CD4-positive, alpha-beta T cell (primary cell): ENCODE measurements around the gene PUSL1. TPM values are rescaled to one million over a fixed set of nuclear protein-coding genes. Genes with fewer than 3 reads are reported as not detected.

Source experiments
- ATAC-seq: fragments of 200-7000 bp; cut with Tn5 transposase; one replicate; pipeline ENCODE4 v1.10.0; 2022; ENCODE audit warnings: mild to moderate bottlenecking; ENCODE audit not compliant: poor library complexity
- CTCF ChIA-PET: fragments of 350-600 bp; sonication (Branson Sonifier 250); formaldehyde crosslinking; loops from one replicate; lab custom pipeline; 2021; ENCODE audit warnings: antibody characterized with exemption, inconsistent platforms; lab: Charles Lee
- POLR2A ChIA-PET: fragments of 350-600 bp; sonication (Branson Sonifier 250); formaldehyde crosslinking; loops from one replicate; lab custom pipeline; 2021; ENCODE audit warnings: antibody characterized with exemption, inconsistent platforms; lab: Charles Lee
- DNase-seq, 14 experiments: peaks; one replicate each; pipeline ENCODE4 v3.0.0-alpha.2; 2013 to 2020; ENCODE audit warnings: mixed read lengths in 2 of 14
- H3K27ac ChIP-seq, 2 donors: one replicate each; pipeline versions ENCODE4 v1.5.1 to v1.7.0; 2013; ENCODE audit warnings: low read length in 2 of 2, low read depth in 1 of 2, mild to moderate bottlenecking in 1 of 2
- H3K27me3 ChIP-seq, 2 experiments: 1 replicate in 1 of 2; 2 replicates in 1 of 2; pipeline versions ENCODE4 v1.6.1 to v1.7.0; 2013; ENCODE audit warnings: low read length in 2 of 2, control low read depth in 1 of 2, mild to moderate bottlenecking in 1 of 2, moderate library complexity in 1 of 2; ENCODE audit not compliant: insufficient read depth in 2 of 2, control insufficient read depth in 1 of 2
- H3K36me3 ChIP-seq: one replicate; pipeline ENCODE4 v1.6.1; 2013; ENCODE audit warnings: low read length, control low read depth; ENCODE audit not compliant: insufficient read depth
- H3K4me1 ChIP-seq: one replicate; pipeline ENCODE4 v1.6.1; 2013; ENCODE audit warnings: low read length, control low read depth; ENCODE audit not compliant: insufficient read depth
- H3K4me3 ChIP-seq: one replicate; pipeline ENCODE4 v1.5.1; 2013; ENCODE audit warnings: mild to moderate bottlenecking, low read length, moderate library complexity
- H3K9me3 ChIP-seq, 2 experiments: 1 replicate in 1 of 2; 2 replicates in 1 of 2; pipeline versions ENCODE4 v1.6.1 to v1.7.0; 2013; ENCODE audit warnings: low read length in 2 of 2, mild to moderate bottlenecking in 2 of 2, control low read depth in 1 of 2, moderate library complexity in 1 of 2; ENCODE audit not compliant: control insufficient read depth in 1 of 2, insufficient read depth in 1 of 2
- H3K27ac Mint-ChIP-seq: one replicate; pipeline ENCODE4 v1.8.0; 2020; ENCODE audit warnings: mixed read lengths
- H3K27me3 Mint-ChIP-seq: one replicate; pipeline ENCODE4 v1.8.0; 2021; ENCODE audit warnings: mixed read lengths
- H3K36me3 Mint-ChIP-seq: one replicate; pipeline ENCODE4 v1.8.0; 2021; ENCODE audit warnings: low read depth, mixed read lengths
- H3K4me1 Mint-ChIP-seq: one replicate; pipeline ENCODE4 v1.8.0; 2021; ENCODE audit warnings: low read depth, mixed read lengths
- H3K4me3 Mint-ChIP-seq: one replicate; pipeline ENCODE4 v1.8.0; 2020; ENCODE audit warnings: mild to moderate bottlenecking, mixed read lengths
- H3K9me3 Mint-ChIP-seq: one replicate; pipeline ENCODE4 v1.8.0; 2020; ENCODE audit warnings: mixed read lengths
- CTCF ChIP-seq: fragments of 200-600 bp; IDR thresholded peaks from one replicate; pipeline ENCODE4 v1.8.0; 2022; ENCODE audit warnings: antibody characterized with exemption, mild to moderate bottlenecking
- intact Hi-C, 2 experiments: fragments of 100-400 bp; cut with DNase I in 1 of 2; cut with micrococcal nuclease in 1 of 2; formaldehyde crosslinking; loops; one replicate each; pipeline versions ENCODE4 v1.15.1 to v1.9.0; 2023 to 2025; cut with DNase I, micrococcal nuclease
- total RNA-seq, 174 experiments: library from RNA in 2 of 174; stranded (reverse) in 2 of 174; gene quantifications; one replicate each; pipeline ENCODE4 v1.2.3 and lab custom pipeline; 2021 to 2026

The PUSL1 gene
- total RNA-seq, 2 experiments from 2014 or later = 18.1 to 19.2 TPM

GRCh38 chr1:1354271-1355247, 46.2 kb downstream of the PUSL1 start:
- peaks cover 28% of the 10 kb centered on the region for H3K4me1 Mint-ChIP-seq
- no peaks in the 10 kb centered on the region for H3K9me3 Mint-ChIP-seq
- Histone ChIP-seq H3K4me1 (peaks cover 48% of the 10 kb centered on the region), H3K9me3 (peaks cover 0 to 31% of the 10 kb centered on the region in 2 experiments), H3K4me3 (no peak overlapping the region), H3K36me3 (no peaks in the 10 kb centered on the region), H3K27me3 (peaks cover 32 to 50% of the 10 kb centered on the region in 2 experiments), H3K27ac (no peak overlapping the region)
- H3K4me3 Mint-ChIP-seq = peak overlapping the region; percentile 7
- H3K27me3 Mint-ChIP-seq = peaks cover 41% of the 10 kb centered on the region
- POLR2A ChIA-PET = interaction anchor here (0.6 to 2.3 kb wide), 4 partner anchors 11 to 341 kb away, joined by 3 to 12 read pairs (median 3); no protein-coding TSS in a partner anchor
- peak in 3 of 14 experiments; percentile 39 to 65 (median 62) for DNase-seq
- no peak for ATAC-seq
- intact Hi-C loops = loop anchor here in 1 of 2 experiments (2.0 kb wide), 1 partner anchor 16 kb away; no protein-coding TSS in a partner anchor
- no peak overlapping the region for H3K27ac Mint-ChIP-seq
- H3K36me3 Mint-ChIP-seq = no peaks in the 10 kb centered on the region
- TF ChIP-seq CTCF = no peak
- CTCF ChIA-PET = interaction anchor here (2.0 kb wide), 1 partner anchor 17 kb away, joined by 9 read pairs; no protein-coding TSS in a partner anchor

- H3K4me3 Mint-ChIP-seq = no peak overlapping the region
- no peak overlapping the region for H3K27ac Mint-ChIP-seq
- Histone ChIP-seq H3K27ac (no peak overlapping the region), H3K9me3 (peaks cover 0 to 31% of the 10 kb centered on the region in 2 experiments), H3K4me3 (no peak overlapping the region), H3K4me1 (peaks cover 54% of the 10 kb centered on the region), H3K36me3 (no peaks in the 10 kb centered on the region), H3K27me3 (peaks cover 37 to 50% of the 10 kb centered on the region in 2 experiments)
- peaks cover 28% of the 10 kb centered on the region for H3K4me1 Mint-ChIP-seq
- no peaks in the 10 kb centered on the region for H3K9me3 Mint-ChIP-seq
- ChIA-PET POLR2A (interaction anchor here (0.8 to 2.3 kb wide), 3 partner anchors 16 to 50 kb away, joined by 3 to 12 read pairs (median 3); no protein-coding TSS in a partner anchor), CTCF (no interaction called here)
- H3K36me3 Mint-ChIP-seq = no peaks in the 10 kb centered on the region
- intact Hi-C loops = loop anchor here in 1 of 2 experiments (2.0 kb wide), 1 partner anchor 15 kb away; no protein-coding TSS in a partner anchor
- no peak for TF ChIP-seq CTCF
- H3K27me3 Mint-ChIP-seq = peaks cover 41% of the 10 kb centered on the region
- DNase-seq = no peak
- ATAC-seq = no peak
Observed at GRCh38 chr1:1355416-1355815, 47.0 kb downstream of the PUSL1 start.

DNA sequence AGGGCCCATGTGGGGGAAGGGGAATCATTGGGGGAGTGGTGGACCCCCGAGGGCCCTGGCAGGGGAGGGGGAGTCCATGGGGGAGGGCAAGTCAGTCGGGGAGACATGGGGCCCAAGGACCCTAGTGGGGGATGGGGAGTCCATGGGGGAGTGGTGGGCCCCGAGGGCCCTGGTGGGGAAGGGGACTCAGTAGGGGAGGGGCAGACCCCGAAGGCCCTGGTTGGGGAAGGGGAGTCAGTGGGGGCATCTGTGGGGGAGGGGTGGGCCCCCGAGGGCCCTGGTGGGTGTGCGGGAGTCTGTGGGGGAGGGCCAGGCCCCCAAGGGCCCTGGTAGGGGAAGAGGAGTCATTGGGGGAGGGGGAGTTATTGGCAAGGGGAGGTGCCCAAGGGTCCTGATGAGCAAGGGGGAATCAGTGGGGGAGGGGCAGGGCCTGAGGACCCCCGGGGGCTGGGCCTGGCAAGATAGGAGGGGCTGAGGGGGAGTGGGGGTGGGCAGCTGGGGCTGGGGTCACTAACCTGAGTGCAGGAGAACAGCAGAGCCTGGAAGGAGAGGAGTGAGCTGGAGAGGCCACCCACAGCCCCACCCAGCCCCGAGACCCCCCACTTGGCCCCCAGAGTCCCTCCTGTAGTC, 47.9 kb downstream of the PUSL1 start:
- DNase-seq (no peak), ATAC-seq (no peak)
- no peak overlapping the region for H3K27ac Mint-ChIP-seq
- H3K4me3 ChIP-seq = no peak overlapping the region
- H3K9me3 Mint-ChIP-seq = no peaks in the 10 kb centered on the region
- no peak overlapping the region for H3K4me3 Mint-ChIP-seq
- peaks cover 54% of the 10 kb centered on the region for H3K4me1 ChIP-seq
- peaks cover 0 to 31% of the 10 kb centered on the region in 2 experiments for H3K9me3 ChIP-seq
- TF ChIP-seq CTCF = no peak
- intact Hi-C loops = no loop called here
- H3K4me1 Mint-ChIP-seq = peaks cover 32% of the 10 kb centered on the region
- H3K36me3 Mint-ChIP-seq = no peaks in the 10 kb centered on the region
- ChIA-PET CTCF (no interaction called here), POLR2A (interaction anchor here (0.8 to 1.0 kb wide), 2 partner anchors 19 to 51 kb away, joined by 3 read pairs; no protein-coding TSS in a partner anchor)
- no peaks in the 10 kb centered on the region for H3K36me3 ChIP-seq
- no peak overlapping the region for H3K27ac ChIP-seq
- H3K27me3 Mint-ChIP-seq = peaks cover 47% of the 10 kb centered on the region
- H3K27me3 ChIP-seq = peaks cover 37 to 50% of the 10 kb centered on the region in 2 experiments
